ENCODE data around the gene DENND6B.

DNA sequence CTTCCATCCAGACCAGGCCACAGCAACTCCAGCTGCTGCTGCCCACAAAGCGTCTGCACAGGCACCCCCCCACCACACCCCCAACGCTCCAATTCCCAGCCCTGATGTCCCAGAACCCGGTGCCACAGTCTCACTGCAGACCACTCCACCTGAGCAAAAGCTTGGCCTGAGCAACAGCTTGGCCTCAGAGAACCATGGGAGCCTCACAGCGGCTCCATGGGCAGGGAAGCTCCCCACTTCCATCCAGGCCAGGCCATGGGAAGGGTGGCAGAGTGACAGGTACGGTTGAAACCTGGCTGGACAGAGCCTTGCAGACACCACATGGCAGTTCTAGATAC, 32.5 kb downstream of the DENND6B start:
- TF ChIP-seq OSR1 (CRISPR knock-in tag; IDR thresholded peaks at IDR 0.05): no peak
- TF ChIP-seq, protein P1, sequence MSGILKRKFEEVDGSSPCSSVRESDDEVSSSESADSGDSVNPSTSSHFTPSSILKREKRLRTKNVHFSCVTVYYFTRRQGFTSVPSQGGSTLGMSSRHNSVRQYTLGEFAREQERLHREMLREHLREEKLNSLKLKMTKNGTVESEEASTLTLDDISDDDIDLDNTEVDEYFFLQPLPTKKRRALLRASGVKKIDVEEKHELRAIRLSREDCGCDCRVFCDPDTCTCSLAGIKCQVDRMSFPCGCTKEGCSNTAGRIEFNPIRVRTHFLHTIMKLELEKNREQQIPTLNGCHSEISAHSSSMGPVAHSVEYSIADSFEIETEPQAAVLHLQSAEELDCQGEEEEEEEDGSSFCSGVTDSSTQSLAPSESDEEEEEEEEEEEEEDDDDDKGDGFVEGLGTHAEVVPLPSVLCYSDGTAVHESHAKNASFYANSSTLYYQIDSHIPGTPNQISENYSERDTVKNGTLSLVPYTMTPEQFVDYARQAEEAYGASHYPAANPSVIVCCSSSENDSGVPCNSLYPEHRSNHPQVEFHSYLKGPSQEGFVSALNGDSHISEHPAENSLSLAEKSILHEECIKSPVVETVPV (CRISPR knock-in tag; IDR thresholded peaks at IDR 0.05): no peak
- TF ChIP-seq, protein P2, sequence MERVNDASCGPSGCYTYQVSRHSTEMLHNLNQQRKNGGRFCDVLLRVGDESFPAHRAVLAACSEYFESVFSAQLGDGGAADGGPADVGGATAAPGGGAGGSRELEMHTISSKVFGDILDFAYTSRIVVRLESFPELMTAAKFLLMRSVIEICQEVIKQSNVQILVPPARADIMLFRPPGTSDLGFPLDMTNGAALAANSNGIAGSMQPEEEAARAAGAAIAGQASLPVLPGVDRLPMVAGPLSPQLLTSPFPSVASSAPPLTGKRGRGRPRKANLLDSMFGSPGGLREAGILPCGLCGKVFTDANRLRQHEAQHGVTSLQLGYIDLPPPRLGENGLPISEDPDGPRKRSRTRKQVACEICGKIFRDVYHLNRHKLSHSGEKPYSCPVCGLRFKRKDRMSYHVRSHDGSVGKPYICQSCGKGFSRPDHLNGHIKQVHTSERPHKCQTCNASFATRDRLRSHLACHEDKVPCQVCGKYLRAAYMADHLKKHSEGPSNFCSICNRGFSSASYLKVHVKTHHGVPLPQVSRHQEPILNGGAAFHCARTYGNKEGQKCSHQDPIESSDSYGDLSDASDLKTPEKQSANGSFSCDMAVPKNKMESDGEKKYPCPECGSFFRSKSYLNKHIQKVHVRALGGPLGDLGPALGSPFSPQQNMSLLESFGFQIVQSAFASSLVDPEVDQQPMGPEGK (CRISPR knock-in tag; IDR thresholded peaks at IDR 0.05; ENCODE audit: borderline replicate concordance): no peak
- no peak for TF ChIP-seq RARB (CRISPR knock-in tag; IDR thresholded peaks at IDR 0.05)
- no peak for TF ChIP-seq ISL1 (CRISPR knock-in tag; IDR thresholded peaks at IDR 0.05)
